ENCODE data around the gene SNRPF.

SNRPF gene

DNA sequence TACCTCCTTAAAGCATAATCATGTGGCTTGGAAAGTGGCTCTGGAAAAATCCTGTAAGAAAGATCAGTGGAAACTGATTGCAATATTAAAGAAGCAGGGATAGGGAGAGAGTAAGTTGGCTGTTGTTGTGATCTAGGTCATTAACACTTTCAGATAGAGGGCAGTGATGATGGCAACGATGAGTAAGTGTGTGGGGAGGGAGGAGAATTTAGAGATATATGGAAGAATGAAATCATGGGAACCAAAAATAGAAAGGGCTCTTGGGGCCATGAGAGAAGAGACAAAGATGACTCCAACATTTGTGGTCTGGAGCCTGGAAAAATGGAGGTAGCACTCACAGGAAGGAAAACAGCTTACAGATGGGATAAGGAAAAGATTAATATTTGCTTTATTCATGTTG lies 23.3 kb downstream of the SNRPF start:
- TF ChIP-seq, protein P1, sequence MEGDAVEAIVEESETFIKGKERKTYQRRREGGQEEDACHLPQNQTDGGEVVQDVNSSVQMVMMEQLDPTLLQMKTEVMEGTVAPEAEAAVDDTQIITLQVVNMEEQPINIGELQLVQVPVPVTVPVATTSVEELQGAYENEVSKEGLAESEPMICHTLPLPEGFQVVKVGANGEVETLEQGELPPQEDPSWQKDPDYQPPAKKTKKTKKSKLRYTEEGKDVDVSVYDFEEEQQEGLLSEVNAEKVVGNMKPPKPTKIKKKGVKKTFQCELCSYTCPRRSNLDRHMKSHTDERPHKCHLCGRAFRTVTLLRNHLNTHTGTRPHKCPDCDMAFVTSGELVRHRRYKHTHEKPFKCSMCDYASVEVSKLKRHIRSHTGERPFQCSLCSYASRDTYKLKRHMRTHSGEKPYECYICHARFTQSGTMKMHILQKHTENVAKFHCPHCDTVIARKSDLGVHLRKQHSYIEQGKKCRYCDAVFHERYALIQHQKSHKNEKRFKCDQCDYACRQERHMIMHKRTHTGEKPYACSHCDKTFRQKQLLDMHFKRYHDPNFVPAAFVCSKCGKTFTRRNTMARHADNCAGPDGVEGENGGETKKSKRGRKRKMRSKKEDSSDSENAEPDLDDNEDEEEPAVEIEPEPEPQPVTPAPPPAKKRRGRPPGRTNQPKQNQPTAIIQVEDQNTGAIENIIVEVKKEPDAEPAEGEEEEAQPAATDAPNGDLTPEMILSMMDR (IDR thresholded peaks at IDR 0.05; ENCODE audit: unreplicated experiment in 3 of 3): no peak

DNA sequence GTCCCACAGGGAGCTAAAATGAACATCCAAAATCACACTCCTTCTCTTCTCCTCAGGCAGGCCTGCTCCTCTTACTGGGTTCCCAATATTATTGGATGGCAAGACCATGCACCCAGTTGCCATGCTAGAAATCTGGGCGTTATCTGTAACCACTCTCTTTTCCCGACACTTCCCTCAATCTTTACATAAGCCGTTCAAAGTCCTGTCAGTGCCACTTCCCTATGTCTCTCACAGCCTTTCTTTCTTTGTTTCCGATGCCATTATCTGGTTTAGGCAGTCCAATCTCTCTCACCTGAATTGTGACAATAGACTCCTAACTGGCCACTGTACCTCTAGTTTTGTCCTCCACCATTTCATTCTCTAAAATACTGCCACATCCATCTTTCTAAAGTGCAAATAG lies 24.1 kb downstream of the SNRPF start:
- Mint-ChIP-seq H3K27ac (no peak overlapping the region), H3K27me3 (ENCODE audit: low read depth) (no peaks in the 10 kb centered on the region), H3K4me3 (no peak overlapping the region), H3K9me3 (no peaks in the 10 kb centered on the region), H3K4me1 (no peaks in the 10 kb centered on the region), H3K36me3 (ENCODE audit: low read depth) (no peaks in the 10 kb centered on the region)
- TF ChIP-seq, protein P1 (IDR thresholded peaks at IDR 0.05; ENCODE audit: unreplicated experiment in 3 of 3): no peak

More for the DNA sequence above, 23.3 kb downstream of the SNRPF start:
- Mint-ChIP-seq H3K9me3 (no peaks in the 10 kb centered on the region), H3K4me3 (no peak overlapping the region), H3K4me1 (no peaks in the 10 kb centered on the region), H3K27ac (no peak overlapping the region), H3K27me3 (ENCODE audit: low read depth) (no peaks in the 10 kb centered on the region), H3K36me3 (ENCODE audit: low read depth) (no peaks in the 10 kb centered on the region)

DNA sequence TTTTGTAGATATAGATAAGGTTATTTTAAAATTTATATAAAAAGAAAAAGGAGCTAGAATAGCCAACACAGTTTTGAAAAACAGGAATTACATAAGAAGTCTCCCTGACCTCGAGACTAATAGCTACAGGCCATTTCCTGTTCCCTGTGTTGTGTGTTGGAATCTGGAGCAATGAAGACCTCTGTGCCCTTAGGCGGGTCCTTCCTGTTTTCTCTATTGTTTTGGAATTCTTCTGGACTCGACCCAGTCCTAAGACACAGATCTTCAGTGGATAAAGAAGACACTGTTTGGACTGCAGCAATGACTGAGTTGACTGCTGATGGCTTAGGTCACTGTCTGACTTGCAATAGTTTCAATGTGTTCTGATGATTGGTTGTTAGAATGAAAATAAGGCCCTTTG lies 26.2 kb downstream of the SNRPF start:
- H3K27me3 Mint-ChIP-seq (ENCODE audit: low read depth): no peaks in the 10 kb centered on the region
- no peaks in the 10 kb centered on the region for H3K4me1 Mint-ChIP-seq
- H3K36me3 Mint-ChIP-seq (ENCODE audit: low read depth): no peaks in the 10 kb centered on the region
- H3K9me3 Mint-ChIP-seq: no peaks in the 10 kb centered on the region
- TF ChIP-seq, protein P1 (IDR thresholded peaks at IDR 0.05; ENCODE audit: unreplicated experiment in 3 of 3): no peak
- H3K4me3 Mint-ChIP-seq: no peak overlapping the region
- no peak overlapping the region for H3K27ac Mint-ChIP-seq

DNA sequence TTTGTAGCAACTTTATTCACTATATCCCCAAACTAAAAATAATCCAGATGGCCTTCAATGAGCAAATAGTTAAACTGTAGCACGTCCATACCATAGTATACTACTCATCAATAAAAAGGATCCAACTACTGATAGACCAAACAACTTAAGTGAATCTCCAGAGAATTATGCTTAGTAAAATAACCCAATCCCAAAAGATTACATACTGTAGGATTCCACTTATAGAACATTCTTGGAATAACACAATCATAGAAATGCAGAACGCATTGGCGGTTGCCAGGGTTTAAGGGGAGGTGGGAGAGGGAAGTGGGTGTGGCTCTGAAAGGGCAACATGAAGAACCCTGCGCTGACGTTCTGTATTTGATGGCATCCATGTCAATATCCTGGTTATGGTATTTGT lies 28.6 kb downstream of the SNRPF start:
- TF ChIP-seq, protein P1 (IDR thresholded peaks at IDR 0.05; ENCODE audit: unreplicated experiment in 3 of 3): no peak
- no peaks in the 10 kb centered on the region for H3K27me3 Mint-ChIP-seq (ENCODE audit: low read depth)
- no peak overlapping the region for H3K27ac Mint-ChIP-seq
- no peaks in the 10 kb centered on the region for H3K36me3 Mint-ChIP-seq (ENCODE audit: low read depth)
- no peak overlapping the region for H3K4me3 Mint-ChIP-seq
- H3K4me1 Mint-ChIP-seq: no peaks in the 10 kb centered on the region
- no peaks in the 10 kb centered on the region for H3K9me3 Mint-ChIP-seq

DNA sequence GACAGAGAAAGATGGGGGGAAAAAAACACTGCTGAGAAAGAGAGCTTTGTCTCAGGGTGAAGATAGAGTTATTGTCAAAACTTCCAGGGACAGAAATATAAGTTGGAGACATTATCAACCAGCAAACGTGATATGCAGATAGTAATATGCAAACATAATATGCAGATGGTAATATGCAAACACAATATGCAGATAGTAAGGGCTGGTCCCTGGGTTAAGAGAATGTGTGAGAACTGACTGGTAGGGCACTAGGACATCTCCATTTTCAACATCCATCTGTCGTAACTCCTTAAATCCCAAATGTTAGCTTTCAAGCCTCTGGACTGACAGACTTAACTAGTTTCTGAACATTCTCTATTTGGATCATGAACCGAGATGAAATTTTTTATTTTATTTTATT lies 32.2 kb downstream of the SNRPF start:
- no peaks in the 10 kb centered on the region for H3K4me1 Mint-ChIP-seq
- TF ChIP-seq, protein P1 (IDR thresholded peaks at IDR 0.05; ENCODE audit: unreplicated experiment in 3 of 3): no peak
- no peaks in the 10 kb centered on the region for H3K36me3 Mint-ChIP-seq (ENCODE audit: low read depth)
- no peak overlapping the region for H3K4me3 Mint-ChIP-seq
- H3K27ac Mint-ChIP-seq: no peak overlapping the region
- H3K9me3 Mint-ChIP-seq: no peaks in the 10 kb centered on the region
- no peaks in the 10 kb centered on the region for H3K27me3 Mint-ChIP-seq (ENCODE audit: low read depth)

DNA sequence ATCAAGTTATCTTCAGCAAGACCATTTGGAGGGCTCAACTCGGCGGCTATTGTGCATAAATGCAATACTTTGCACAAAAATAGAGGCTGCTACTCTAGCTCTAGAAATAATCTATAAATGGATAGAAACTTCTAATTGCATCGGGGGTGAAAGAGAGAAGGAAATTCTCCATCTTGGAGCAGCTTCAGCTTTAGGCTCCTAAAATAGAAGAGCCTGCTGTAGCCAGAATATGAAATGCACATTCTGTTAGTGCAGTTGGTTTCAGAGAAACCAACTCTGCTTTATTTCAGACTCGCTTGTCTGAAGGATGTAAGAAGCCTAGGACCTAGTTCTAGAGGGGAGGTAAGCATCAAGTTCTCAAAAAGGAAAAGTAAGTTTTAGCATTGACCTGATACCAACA lies 38.1 kb downstream of the SNRPF start:
- Mint-ChIP-seq H3K9me3 (no peaks in the 10 kb centered on the region), H3K27me3 (ENCODE audit: low read depth) (no peaks in the 10 kb centered on the region), H3K27ac (no peak overlapping the region), H3K4me1 (no peaks in the 10 kb centered on the region), H3K4me3 (no peak overlapping the region), H3K36me3 (ENCODE audit: low read depth) (no peaks in the 10 kb centered on the region)
- TF ChIP-seq, protein P1 (IDR thresholded peaks at IDR 0.05; ENCODE audit: unreplicated experiment in 3 of 3): no peak

All from nephron (organoid).